ENCODE results near the gene E4F1. TPM values are rescaled to one million over a fixed set of nuclear protein-coding genes. Genes with fewer than 3 reads are reported as not detected.

Gene E4F1
- total RNA-seq: 46.6 TPM

GRCh38 chr16:2223221-2223941 is at the start of gene E4F1:
E4F1 (plus strand) TSS chr16:2223591; CDS start chr16:2223614, 23 bp downstream.

DNA sequence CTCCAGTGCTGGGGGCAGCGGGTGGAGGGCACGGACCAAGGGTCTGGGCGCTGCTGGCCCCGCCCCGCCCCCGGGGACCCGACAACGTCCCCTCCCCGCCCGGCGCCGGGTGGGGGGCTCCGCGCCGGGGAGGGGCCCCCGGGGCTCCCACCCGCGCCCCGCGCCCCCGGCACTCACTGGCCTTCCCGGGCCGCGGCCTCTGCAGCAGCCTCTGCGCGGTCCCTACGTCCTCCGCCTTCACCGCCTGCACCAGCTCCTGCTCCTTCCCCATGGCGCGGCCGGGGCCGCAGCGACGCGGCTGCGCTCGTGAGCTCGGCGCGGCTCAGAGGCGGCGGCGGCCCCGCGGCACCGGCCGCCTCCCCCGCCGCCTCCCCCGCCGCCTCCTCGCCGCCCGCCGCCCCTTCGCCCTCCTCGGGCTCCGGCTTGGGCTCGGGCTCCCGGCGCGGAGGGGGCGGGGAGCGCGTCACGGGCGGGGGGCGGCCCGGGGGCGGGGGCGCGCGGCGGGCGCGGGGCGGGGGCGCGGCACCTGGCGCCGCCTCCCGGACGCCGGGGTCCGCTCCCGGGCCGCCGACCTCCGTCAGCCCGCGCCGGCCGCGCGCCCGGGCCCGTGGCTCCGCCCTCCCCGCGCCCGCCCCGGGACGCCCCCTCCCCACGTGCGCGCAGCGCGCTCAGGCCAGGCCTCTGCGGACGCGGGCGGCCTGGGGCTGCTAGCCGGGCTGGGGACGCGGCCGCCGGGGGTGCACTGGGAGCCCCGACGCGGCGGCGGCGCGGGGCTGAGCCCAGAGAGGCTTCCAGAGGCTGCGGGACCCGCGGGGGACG is 27.0 kb upstream of the E4F1 start, which contains the start of gene CASKIN1:
Gene CASKIN1, minus strand, starts transcription at position 444 of the 819 bp plus-strand sequence. Its CDS starts 173 bp downstream, at position 271.

DNA sequence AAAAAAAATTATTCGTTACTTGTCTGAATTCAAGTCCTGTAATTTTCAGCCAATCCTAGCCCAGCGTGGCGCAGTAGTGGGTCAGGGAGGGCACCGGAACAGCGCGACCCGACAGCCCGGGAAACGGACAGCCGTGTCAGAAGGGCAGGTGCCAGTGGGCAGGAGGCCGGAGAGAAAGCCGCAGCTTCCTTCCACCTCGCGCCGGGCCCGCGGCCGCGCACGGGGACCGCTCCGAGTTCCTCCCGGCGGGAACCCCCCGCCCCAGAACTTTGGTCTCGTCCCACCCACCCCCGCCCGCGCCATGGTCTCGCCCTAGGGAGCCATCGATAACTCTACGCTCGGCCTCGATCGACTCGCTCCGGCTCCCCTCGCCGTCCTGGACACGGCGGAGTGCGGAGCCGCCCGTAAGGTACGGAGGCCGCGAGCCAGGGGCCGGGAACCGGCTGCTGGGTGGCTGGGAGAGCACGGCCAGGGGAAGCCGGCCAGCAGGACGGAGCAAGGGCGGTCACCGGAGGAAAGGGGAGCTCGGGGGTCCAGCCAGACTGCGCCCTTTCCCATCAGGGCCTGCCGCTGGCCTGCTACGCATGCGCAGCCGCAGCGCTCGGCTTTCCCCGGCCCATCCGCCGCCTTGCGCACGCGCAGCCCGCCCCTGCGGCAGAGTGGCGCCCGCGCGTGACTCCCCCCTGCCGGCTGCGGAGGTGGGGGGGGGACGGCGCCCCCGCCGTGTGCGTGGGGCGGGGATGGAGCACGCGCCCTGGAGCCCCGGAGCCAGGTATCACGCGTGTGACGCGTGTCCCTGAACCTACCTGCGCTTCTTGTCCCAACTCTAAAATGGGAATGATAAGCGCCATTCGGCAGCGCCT is 18.1 kb upstream of the E4F1 start, which contains the start of gene MLST8:
Gene MLST8, plus strand, starts transcription at position 351 of the 863 bp plus-strand sequence. CDS start 632 bp downstream, outside the sequence.

GRCh38 chr16:2210386-2211365 is 12.7 kb upstream of the E4F1 start, which contains the start of gene BRICD5:
BRICD5 (minus strand) TSS chr16:2210863; CDS start chr16:2210833, 30 bp downstream.

DNA sequence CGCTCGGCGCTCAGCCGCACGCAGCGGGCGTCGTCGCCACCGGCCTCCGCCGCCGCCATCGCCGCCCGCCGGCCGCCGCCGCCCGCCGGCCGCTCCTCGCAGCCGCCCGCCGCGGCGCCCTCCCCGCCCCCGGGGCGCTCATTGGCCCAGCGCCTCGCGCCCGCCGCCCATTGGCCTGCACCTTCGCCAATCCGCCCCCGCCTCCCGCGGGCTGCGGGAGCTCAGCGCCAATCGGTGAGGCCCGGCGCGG is 8.7 kb upstream of the E4F1 start, which contains the start of gene PGP:
Gene PGP, minus strand, starts transcription at position 122 of the 250 bp plus-strand sequence. Its CDS starts 63 bp downstream, at position 59.

GRCh38 chr16:2236337-2237101 is 13.1 kb downstream of the E4F1 start, which contains the start of gene DNASE1L2:
DNASE1L2 (plus strand) TSS chr16:2236444; CDS start chr16:2236817, 373 bp downstream.

DNA sequence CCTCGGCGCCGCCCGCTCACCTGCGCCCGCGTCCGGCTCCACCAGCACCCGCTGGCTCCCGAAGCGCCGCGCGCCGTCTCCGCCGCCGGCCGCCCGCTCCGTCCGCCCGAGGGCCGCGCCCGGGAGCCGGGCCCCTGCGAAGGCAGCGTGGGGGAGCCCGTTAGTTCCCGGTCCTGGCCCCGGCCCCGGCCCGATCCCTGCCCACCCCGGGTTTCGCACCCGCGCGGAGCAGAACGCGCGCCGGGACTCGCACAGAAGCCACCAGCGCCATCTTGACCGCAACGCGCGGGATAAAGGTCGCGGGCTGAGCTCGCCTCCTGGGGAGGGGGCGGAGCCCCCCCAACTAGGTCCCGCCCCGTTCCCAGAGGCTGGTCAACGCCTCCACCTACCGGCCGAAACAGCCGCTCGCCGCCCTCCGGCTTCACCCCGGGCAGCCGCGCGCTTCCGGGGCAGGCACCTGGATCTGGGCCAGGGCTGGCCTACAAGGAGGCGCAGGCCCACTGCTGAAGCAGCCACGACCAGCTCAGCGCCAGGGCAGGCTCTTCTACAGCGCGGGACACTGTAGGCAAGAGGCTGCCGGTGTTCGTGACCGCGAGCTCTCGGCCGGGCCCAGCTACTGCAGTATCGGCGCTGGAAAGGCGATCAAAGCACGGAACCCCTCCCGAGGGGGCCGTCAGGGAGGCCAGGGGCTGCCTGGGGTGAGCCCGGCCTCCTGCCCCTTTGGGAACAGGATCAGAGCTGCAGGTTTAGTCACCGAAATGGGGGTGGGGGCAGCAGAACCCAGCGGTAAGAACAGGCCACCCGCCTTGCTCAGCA is 28.1 kb downstream of the E4F1 start, which contains the start of gene ECI1:
Gene ECI1, minus strand, starts transcription at position 292 of the 816 bp plus-strand sequence. Its CDS starts 21 bp downstream, at position 271.

DNA sequence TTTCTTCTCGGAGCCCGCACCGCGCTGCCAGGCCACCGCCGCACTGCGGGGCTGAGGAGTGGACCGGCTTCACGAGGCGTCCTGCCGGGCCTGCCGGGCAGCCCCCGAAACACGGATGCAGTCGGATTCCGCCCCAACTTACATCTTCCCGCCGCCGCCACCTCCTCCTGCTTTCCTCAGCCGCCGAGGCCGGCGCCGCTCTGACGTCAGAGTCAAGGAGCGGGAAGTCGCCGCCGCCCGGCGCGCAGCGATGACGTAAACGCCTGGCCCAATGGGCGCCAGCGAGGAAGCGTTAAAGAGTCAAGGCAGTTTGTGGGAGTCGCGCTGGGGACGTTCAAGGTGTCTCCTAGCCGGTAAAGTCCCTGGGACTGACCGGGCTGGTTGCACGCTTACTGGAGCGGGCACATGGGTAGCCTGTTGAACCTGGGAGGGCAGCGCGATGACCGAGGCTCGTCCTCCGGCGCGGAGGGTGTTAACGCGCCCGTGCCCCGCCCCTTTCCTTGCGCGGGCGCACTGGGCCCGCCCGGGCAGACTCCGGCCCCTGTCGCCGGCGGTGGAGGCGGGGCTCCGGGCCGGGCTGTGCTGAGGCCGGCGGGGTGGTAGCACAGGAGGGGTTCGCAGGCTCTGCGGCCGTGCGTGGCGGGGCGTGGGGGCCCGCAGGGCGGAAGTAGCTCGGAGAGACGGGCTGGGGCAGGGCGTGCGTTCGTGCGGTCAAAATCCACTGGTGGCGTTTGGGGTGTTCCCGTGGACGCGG is 44.7 kb downstream of the E4F1 start, which contains the start of gene RNPS1:
Gene RNPS1, minus strand, starts transcription at position 214 of the 754 bp plus-strand sequence. CDS start 3,483 bp downstream, outside the sequence.

Small RNAs within 50 kb of the gene (small RNA-seq; reads per million reads assigned to genes)
- not detected for gene MIR3677 (ENCODE audit: low replicate concordance)
- gene MIR4717 (ENCODE audit: low replicate concordance): not detected

Other genes with a start within 250 kb of the E4F1 start
- gene NOXO1, start 242.1 kb upstream of the E4F1 start, total RNA-seq: 2.8 TPM
- gene GFER, start 239.4 kb upstream of the E4F1 start, total RNA-seq: 16.6 TPM
- 67.9 TPM for gene SYNGR3, start 233.6 kb upstream of the E4F1 start, total RNA-seq
- gene ZNF598, start 213.8 kb upstream of the E4F1 start, total RNA-seq: 9.4 TPM
- not detected for gene NPW, start 203.8 kb upstream of the E4F1 start, total RNA-seq
- gene NHERF2, start 196.7 kb upstream of the E4F1 start, total RNA-seq: 10.0 TPM
- gene NTHL1, start 175.8 kb upstream of the E4F1 start, total RNA-seq: 22.5 TPM
- 148 TPM for gene TSC2, start 175.6 kb upstream of the E4F1 start, total RNA-seq
- 272 TPM for gene PKD1, start 87.7 kb upstream of the E4F1 start, total RNA-seq
- 4.4 TPM for gene RAB26, start 75.0 kb upstream of the E4F1 start, total RNA-seq
- gene TRAF7, start 67.8 kb upstream of the E4F1 start, total RNA-seq: 34.7 TPM
- 39.8 TPM for gene CASKIN1, start 27.0 kb upstream of the E4F1 start, total RNA-seq
- gene MLST8, start 18.1 kb upstream of the E4F1 start, total RNA-seq: 18.5 TPM
- gene BRICD5, start 12.7 kb upstream of the E4F1 start, total RNA-seq: 8.5 TPM
- 23.8 TPM for gene PGP, start 8.8 kb upstream of the E4F1 start, total RNA-seq
- 7.5 TPM for gene DNASE1L2, start 12.9 kb downstream of the E4F1 start, total RNA-seq
- gene ECI1, start 28.0 kb downstream of the E4F1 start, total RNA-seq: 16.3 TPM
- 129 TPM for gene RNPS1, start 44.5 kb downstream of the E4F1 start, total RNA-seq
- 57.3 TPM for gene ABCA3, start 117.1 kb downstream of the E4F1 start, total RNA-seq
- gene CCNF, start 205.9 kb downstream of the E4F1 start, total RNA-seq: 13.5 TPM
- 12.2 TPM for gene TEDC2, start 236.5 kb downstream of the E4F1 start, total RNA-seq
- 6.6 TPM for gene NTN3, start 247.7 kb downstream of the E4F1 start, total RNA-seq